ENCODE measurements around the gene SNX3. TPM values are rescaled to one million over a fixed set of nuclear protein-coding genes. Genes with fewer than 3 reads are reported as not detected.
A peak's percentile ranks its signal among the peaks of the same experiment; 100 is the strongest.

The SNX3 gene
- total RNA-seq, 1 donor from 2014 or later, result 93.1 TPM

DNA sequence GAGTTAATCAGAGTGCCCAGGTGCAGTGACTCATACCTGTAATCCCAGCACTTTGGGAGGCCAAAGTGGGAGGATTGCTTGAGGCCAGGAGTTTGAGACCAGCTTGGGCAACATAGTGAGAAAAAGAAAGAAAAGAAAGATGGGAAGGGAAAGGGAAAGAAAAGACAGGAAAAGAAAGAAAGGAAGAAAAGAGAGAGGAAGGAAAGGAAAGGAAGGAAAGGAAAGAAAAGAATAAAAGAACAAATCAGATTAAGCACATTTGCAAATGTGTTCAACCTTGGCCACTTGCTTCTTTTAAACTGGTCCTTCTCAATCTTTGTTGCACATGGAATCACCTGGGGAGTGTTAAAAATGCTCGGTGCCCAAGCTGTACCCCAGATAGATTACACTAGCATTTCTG is 67.0 kb downstream of the SNX3 start:
- Mint-ChIP-seq H3K4me1 (ENCODE audit: unreplicated experiment) (no peaks in the 10 kb centered on the region), H3K27me3 (peaks cover 31% of the 10 kb centered on the region), H3K27ac (no peak overlapping the region), H3K9me3 (no peaks in the 10 kb centered on the region), H3K36me3 (no peaks in the 10 kb centered on the region), H3K4me3 (no peak overlapping the region)
- TF ChIP-seq CTCF (conservative IDR thresholded peaks at IDR 0.05), result no peak
- DNase-seq (ENCODE audit: extremely low spot score, unreplicated experiment), result no peak

DNA sequence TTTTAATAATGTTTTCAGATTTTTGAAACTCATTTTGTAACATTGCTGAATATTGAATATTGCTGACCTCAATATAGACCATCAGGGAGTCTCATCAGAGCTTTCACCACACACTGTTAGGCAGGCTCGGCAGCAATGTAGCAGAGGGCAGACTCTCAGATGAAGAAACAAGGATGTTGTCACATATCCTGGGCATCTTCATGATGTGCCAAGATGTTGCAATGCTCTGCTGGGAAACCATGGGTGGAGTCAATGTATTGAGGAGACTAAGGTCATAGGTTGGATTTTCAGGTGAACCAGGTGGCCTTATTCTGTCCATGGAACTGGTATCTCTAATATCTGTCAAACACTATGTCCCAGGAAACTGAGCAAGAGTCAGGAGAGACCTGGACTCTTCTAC is 67.7 kb downstream of the SNX3 start:
- H3K27me3 Mint-ChIP-seq, result peaks cover 33% of the 10 kb centered on the region

DNA sequence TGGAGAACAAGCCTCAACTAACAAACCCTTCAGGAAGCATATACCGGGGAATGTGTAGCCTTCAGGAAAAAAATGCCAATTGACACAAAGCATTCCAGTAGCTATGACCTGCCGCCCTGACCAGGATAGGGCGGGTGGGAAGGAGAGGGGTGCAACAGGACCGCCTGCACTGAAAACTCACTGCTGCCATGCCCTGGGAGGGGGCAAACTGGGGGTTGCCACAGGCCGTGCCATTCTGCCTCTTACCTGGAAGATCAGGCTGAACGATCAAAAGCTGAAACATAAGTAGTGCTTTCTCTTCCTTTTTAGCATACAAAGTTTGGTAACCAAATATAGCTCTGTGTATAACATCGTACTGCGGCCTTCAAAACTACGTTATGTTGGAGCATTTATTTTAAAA is 73.3 kb downstream of the SNX3 start:
- Mint-ChIP-seq H3K4me1 (ENCODE audit: unreplicated experiment) (no peaks in the 10 kb centered on the region), H3K27ac (no peak overlapping the region), H3K27me3 (peaks cover 66% of the 10 kb centered on the region), H3K4me3 (no peak overlapping the region), H3K9me3 (no peaks in the 10 kb centered on the region), H3K36me3 (no peaks in the 10 kb centered on the region)
- TF ChIP-seq CTCF (conservative IDR thresholded peaks at IDR 0.05), result no peak
- DNase-seq (ENCODE audit: extremely low spot score, unreplicated experiment), result no peak

More for the DNA sequence above, 67.7 kb downstream of the SNX3 start:
- H3K36me3 Mint-ChIP-seq, result no peaks in the 10 kb centered on the region
- no peaks in the 10 kb centered on the region for H3K9me3 Mint-ChIP-seq
- no peak overlapping the region for H3K4me3 Mint-ChIP-seq
- no peaks in the 10 kb centered on the region for H3K4me1 Mint-ChIP-seq (ENCODE audit: unreplicated experiment)
- no peak for DNase-seq (ENCODE audit: extremely low spot score, unreplicated experiment)
- no peak for TF ChIP-seq CTCF (conservative IDR thresholded peaks at IDR 0.05)
- H3K27ac Mint-ChIP-seq, result no peak overlapping the region

DNA sequence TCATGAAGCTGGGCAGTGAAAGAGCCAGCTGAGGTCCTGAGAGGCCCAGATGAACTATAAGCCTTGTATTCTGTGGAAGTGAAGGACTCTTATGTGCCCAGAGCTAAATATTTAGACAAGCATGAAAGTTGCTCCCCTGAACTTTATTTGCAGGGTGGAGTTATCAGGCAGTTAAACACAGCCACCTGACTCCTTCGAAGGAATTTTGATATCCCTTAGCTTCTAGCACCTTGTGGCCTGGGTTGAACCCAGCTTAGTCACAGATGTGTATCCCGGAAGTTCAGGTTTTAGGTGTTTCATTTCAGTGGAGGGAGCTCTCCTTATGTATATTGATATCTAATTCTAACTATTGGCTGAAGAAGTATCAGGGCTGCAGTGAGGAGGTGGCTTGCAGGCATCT is 74.6 kb downstream of the SNX3 start:
- TF ChIP-seq CTCF (conservative IDR thresholded peaks at IDR 0.05), result no peak
- Mint-ChIP-seq H3K27ac (no peak overlapping the region), H3K9me3 (no peaks in the 10 kb centered on the region), H3K4me3 (no peak overlapping the region), H3K4me1 (ENCODE audit: unreplicated experiment) (no peaks in the 10 kb centered on the region), H3K36me3 (no peaks in the 10 kb centered on the region), H3K27me3 (peaks cover 67% of the 10 kb centered on the region)
- DNase-seq (ENCODE audit: extremely low spot score, unreplicated experiment), result peak; percentile 6

DNA sequence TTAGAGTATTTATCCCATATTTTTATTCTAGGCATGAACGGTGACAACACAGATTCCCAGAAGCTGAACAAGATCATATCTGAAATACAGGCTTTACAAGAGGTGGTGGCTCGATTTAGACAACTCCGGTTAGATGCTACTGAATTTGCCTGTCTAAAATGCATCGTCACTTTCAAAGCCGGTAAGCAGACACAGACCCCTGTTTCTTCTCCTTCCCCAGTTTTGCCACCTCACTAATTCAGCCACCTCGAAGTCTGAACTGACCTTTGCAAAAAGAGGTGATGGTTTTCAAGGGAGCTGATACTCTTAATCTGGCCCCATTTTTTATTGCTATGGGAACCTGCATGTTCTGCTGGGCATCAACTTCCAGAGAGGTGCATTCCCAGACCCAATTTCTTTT is 80.1 kb downstream of the SNX3 start:
- Mint-ChIP-seq H3K27ac (no peak overlapping the region), H3K4me1 (ENCODE audit: unreplicated experiment) (peaks cover 6% of the 10 kb centered on the region), H3K9me3 (no peaks in the 10 kb centered on the region), H3K27me3 (peaks cover 83% of the 10 kb centered on the region), H3K36me3 (no peaks in the 10 kb centered on the region), H3K4me3 (no peak overlapping the region)
- TF ChIP-seq CTCF (conservative IDR thresholded peaks at IDR 0.05), result no peak
- no peak for DNase-seq (ENCODE audit: extremely low spot score, unreplicated experiment)

- Mint-ChIP-seq H3K4me1 (ENCODE audit: unreplicated experiment) (peaks cover 6% of the 10 kb centered on the region), H3K9me3 (no peaks in the 10 kb centered on the region), H3K4me3 (no peak overlapping the region), H3K36me3 (no peaks in the 10 kb centered on the region), H3K27ac (no peak overlapping the region), H3K27me3 (peaks cover 83% of the 10 kb centered on the region)
- TF ChIP-seq CTCF (conservative IDR thresholded peaks at IDR 0.05), result no peak
- no peak for DNase-seq (ENCODE audit: extremely low spot score, unreplicated experiment)
Observed at GRCh38 chr6:108180266-108180665, 80.6 kb downstream of the SNX3 start.
